CD8-positive, alpha-beta memory T cell (primary cell): ENCODE results near the gene CHST11. TPM values are rescaled to one million over a fixed set of nuclear protein-coding genes. Genes with fewer than 3 reads are reported as not detected.

Experiments
- CTCF ChIA-PET: fragments of 350-600 bp; sonication (Branson Sonifier 250); formaldehyde crosslinking; loops from one replicate; lab custom pipeline; 2021; ENCODE audit warnings: antibody characterized with exemption; lab: Charles Lee
- POLR2A ChIA-PET: fragments of 350-600 bp; sonication (Branson Sonifier 250); formaldehyde crosslinking; loops from one replicate; lab custom pipeline; 2021; ENCODE audit warnings: antibody characterized with exemption; lab: Charles Lee
- DNase-seq, 5 donors: peaks; one replicate each; pipeline versions ENCODE4 v3.0.0 to v3.0.0-alpha.2; 2020 to 2022; ENCODE audit warnings: mixed read lengths in 1 of 5
- H3K27ac ChIP-seq: one replicate; pipeline ENCODE4 v1.7.0; 2013; ENCODE audit warnings: low read depth, mild to moderate bottlenecking, low read length, moderate library complexity
- H3K27me3 ChIP-seq: 2 replicates; pipeline ENCODE4 v1.7.0; 2013; ENCODE audit warnings: low read length, mild to moderate bottlenecking; ENCODE audit not compliant: insufficient read depth, poor library complexity, severe bottlenecking
- H3K36me3 ChIP-seq: 2 replicates; pipeline ENCODE4 v1.7.0; 2013; ENCODE audit warnings: mild to moderate bottlenecking, low read length, moderate library complexity; ENCODE audit not compliant: insufficient read depth
- H3K4me1 ChIP-seq: 2 replicates; pipeline ENCODE4 v1.7.0; 2013; ENCODE audit warnings: mild to moderate bottlenecking, low read length, moderate library complexity; ENCODE audit not compliant: insufficient read depth
- H3K4me3 ChIP-seq: 2 replicates; pipeline ENCODE4 v1.7.0; 2013; ENCODE audit warnings: mild to moderate bottlenecking, low read length
- H3K9me3 ChIP-seq: 2 replicates; pipeline ENCODE4 v1.7.0; 2013; ENCODE audit warnings: mild to moderate bottlenecking, low read length
- H3K27ac Mint-ChIP-seq, 8 donors: one replicate each; pipeline ENCODE4 v1.8.0; 2020 to 2021; ENCODE audit warnings: mixed read lengths in 8 of 8, mild to moderate bottlenecking in 6 of 8, inconsistent platforms in 3 of 8, moderate library complexity in 3 of 8
- H3K27me3 Mint-ChIP-seq, 2 donors: one replicate each; pipeline ENCODE4 v1.8.0; 2020 to 2021; ENCODE audit warnings: mixed read lengths in 2 of 2, mild to moderate bottlenecking in 1 of 2, moderate library complexity in 1 of 2
- H3K36me3 Mint-ChIP-seq, 3 donors: one replicate each; pipeline ENCODE4 v1.8.0; 2020 to 2021; ENCODE audit warnings: mixed read lengths in 3 of 3, inconsistent platforms in 1 of 3, mild to moderate bottlenecking in 1 of 3
- H3K4me1 Mint-ChIP-seq, 3 donors: one replicate each; pipeline ENCODE4 v1.8.0; 2020 to 2021; ENCODE audit warnings: mixed read lengths in 3 of 3, inconsistent platforms in 1 of 3, mild to moderate bottlenecking in 1 of 3
- H3K4me3 Mint-ChIP-seq, 7 donors: one replicate each; pipeline ENCODE4 v1.8.0; 2020 to 2021; ENCODE audit warnings: mixed read lengths in 7 of 7, mild to moderate bottlenecking in 6 of 7, moderate library complexity in 4 of 7, inconsistent platforms in 2 of 7
- H3K9me3 Mint-ChIP-seq, 5 donors: one replicate each; pipeline ENCODE4 v1.8.0; 2020 to 2022; ENCODE audit warnings: mixed read lengths in 5 of 5, mild to moderate bottlenecking in 3 of 5, moderate library complexity in 2 of 5, inconsistent platforms in 1 of 5
- polyA plus RNA-seq: library from polyadenylated mRNA; unstranded; fragments of 300-500 nt; fragmentation: Illumina TruSeq; gene quantifications from one replicate; pipeline ENCODE4 v1.2.3, GENCODE V29; 2021
- total RNA-seq, 2 experiments: library from RNA; stranded (reverse); gene quantifications; one replicate each; pipeline ENCODE4 v1.2.3, GENCODE V29; 2021

The CHST11 gene
- total and polyA plus RNA-seq, 3 experiments from 2014 or later: 47.8 to 76.8 (median 51.5) TPM

DNA sequence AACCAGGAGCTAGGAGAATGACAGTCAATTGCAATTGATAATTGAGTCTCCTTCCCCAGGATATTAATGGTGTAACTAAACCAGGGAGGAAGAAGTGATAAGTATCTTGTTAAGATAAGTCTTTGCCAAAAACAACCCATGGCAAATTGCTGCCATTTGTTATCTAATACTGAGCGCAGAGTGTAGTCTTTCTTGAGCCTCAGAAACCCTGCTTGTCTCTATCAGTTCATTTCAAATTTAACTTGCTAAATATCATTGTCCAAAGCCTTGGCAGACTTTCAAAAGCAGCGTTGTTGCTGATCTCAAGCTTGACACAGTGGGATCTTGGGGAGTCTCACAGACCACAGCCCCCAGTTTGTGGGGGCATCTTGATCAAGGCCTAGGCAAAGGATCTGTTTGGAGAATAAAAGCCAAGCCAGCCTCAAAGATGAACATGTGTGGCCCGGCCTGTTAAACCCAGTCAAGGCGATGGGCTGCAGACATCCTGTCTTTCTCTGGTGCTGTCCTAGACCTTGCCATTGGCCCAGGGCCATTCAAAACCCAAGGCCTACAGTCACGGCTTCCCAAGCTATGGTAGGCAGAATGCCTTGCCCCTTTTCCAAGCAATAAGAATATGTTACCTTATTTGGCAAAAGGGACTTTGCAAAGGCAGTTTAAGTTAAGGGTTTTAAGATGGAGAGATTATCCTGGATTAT lies 164.2 kb downstream of the CHST11 start:
- ChIA-PET POLR2A (no interaction called here), CTCF (no interaction called here)
- Mint-ChIP-seq H3K9me3 (no peaks in the 10 kb centered on the region), H3K4me1 (peaks cover 58 to 92% (median 75%) of the 10 kb centered on the region in 3 donors), H3K4me3 (no peak overlapping the region), H3K27me3 (no peaks in the 10 kb centered on the region), H3K36me3 (peaks cover 0 to 23% (median 2%) of the 10 kb centered on the region in 3 donors), H3K27ac (peak overlapping the region in 6 of 8 donors; percentile 6 to 69 (median 50))
- no peak overlapping the region for H3K27ac ChIP-seq
- H3K9me3 ChIP-seq: no peaks in the 10 kb centered on the region
- H3K4me3 ChIP-seq: no peak overlapping the region
- DNase-seq: no peak
- H3K4me1 ChIP-seq: no peaks in the 10 kb centered on the region
- H3K27me3 ChIP-seq: no peaks in the 10 kb centered on the region
- no peaks in the 10 kb centered on the region for H3K36me3 ChIP-seq

- H3K27ac ChIP-seq: no peak overlapping the region
- no peak overlapping the region for H3K4me3 Mint-ChIP-seq
- DNase-seq: no peak
- H3K27me3 ChIP-seq: no peaks in the 10 kb centered on the region
- no peaks in the 10 kb centered on the region for H3K27me3 Mint-ChIP-seq
- H3K36me3 ChIP-seq: no peaks in the 10 kb centered on the region
- ChIA-PET CTCF (no interaction called here), POLR2A (interaction anchor here (0.7 kb wide), 1 partner anchor 68 kb away, joined by 3 read pairs; no protein-coding TSS in a partner anchor)
- peak overlapping the region in 2 of 8 donors; percentile 33 to 47 for H3K27ac Mint-ChIP-seq
- H3K4me1 ChIP-seq: no peaks in the 10 kb centered on the region
- no peak overlapping the region for H3K4me3 ChIP-seq
- H3K9me3 ChIP-seq: no peaks in the 10 kb centered on the region
- peaks cover 0 to 30% (median 4%) of the 10 kb centered on the region in 3 donors for H3K36me3 Mint-ChIP-seq
- H3K4me1 Mint-ChIP-seq: peaks cover 63 to 97% (median 83%) of the 10 kb centered on the region in 3 donors
- no peaks in the 10 kb centered on the region for H3K9me3 Mint-ChIP-seq
Measured at GRCh38 chr12:104622928-104623327, 166.2 kb downstream of the CHST11 start.

- no peak overlapping the region for H3K4me3 ChIP-seq
- H3K9me3 Mint-ChIP-seq: no peaks in the 10 kb centered on the region
- ChIA-PET POLR2A (no interaction called here), CTCF (interaction anchor here (2.1 kb wide), 1 partner anchor 10 kb away, joined by 5 read pairs; no protein-coding TSS in a partner anchor)
- H3K27ac ChIP-seq: no peak overlapping the region
- H3K4me3 Mint-ChIP-seq: no peak overlapping the region
- H3K36me3 ChIP-seq: no peaks in the 10 kb centered on the region
- no peaks in the 10 kb centered on the region for H3K9me3 ChIP-seq
- H3K27ac Mint-ChIP-seq: peak overlapping the region in 3 of 8 donors; percentile 0 to 63 (median 53)
- no peaks in the 10 kb centered on the region for H3K27me3 Mint-ChIP-seq
- peaks cover 66 to 100% (median 88%) of the 10 kb centered on the region in 3 donors for H3K4me1 Mint-ChIP-seq
- peaks cover 0 to 33% (median 4%) of the 10 kb centered on the region in 3 donors for H3K36me3 Mint-ChIP-seq
- H3K4me1 ChIP-seq: no peaks in the 10 kb centered on the region
- H3K27me3 ChIP-seq: no peaks in the 10 kb centered on the region
- no peak for DNase-seq
Measured at GRCh38 chr12:104623883-104624282, 167.1 kb downstream of the CHST11 start.

GRCh38 chr12:104624529-104624928 lies 167.8 kb downstream of the CHST11 start:
- Histone ChIP-seq H3K27ac (no peak overlapping the region), H3K4me3 (no peak overlapping the region), H3K4me1 (no peaks in the 10 kb centered on the region), H3K9me3 (no peaks in the 10 kb centered on the region), H3K27me3 (no peaks in the 10 kb centered on the region), H3K36me3 (no peaks in the 10 kb centered on the region)
- Mint-ChIP-seq H3K27me3 (no peaks in the 10 kb centered on the region), H3K36me3 (peaks cover 0 to 32% (median 4%) of the 10 kb centered on the region in 3 donors), H3K4me1 (peaks cover 64 to 97% (median 86%) of the 10 kb centered on the region in 3 donors), H3K27ac (peak overlapping the region in 1 of 8 donors; percentile 65), H3K9me3 (no peaks in the 10 kb centered on the region), H3K4me3 (no peak overlapping the region)
- CTCF ChIA-PET: interaction anchor here (2.1 kb wide), 1 partner anchor 10 kb away, joined by 5 read pairs; no protein-coding TSS in a partner anchor
- DNase-seq: no peak
- POLR2A ChIA-PET: no interaction called here

- no peak overlapping the region for H3K4me3 ChIP-seq
- DNase-seq: no peak
- no peaks in the 10 kb centered on the region for H3K36me3 ChIP-seq
- Mint-ChIP-seq H3K4me3 (no peak overlapping the region), H3K36me3 (peaks cover 0 to 34% (median 1%) of the 10 kb centered on the region in 3 donors), H3K9me3 (no peaks in the 10 kb centered on the region), H3K27ac (peak overlapping the region in 2 of 8 donors; percentile 67 to 71), H3K4me1 (peaks cover 67 to 94% (median 83%) of the 10 kb centered on the region in 3 donors), H3K27me3 (no peaks in the 10 kb centered on the region)
- H3K27ac ChIP-seq: no peak overlapping the region
- CTCF ChIA-PET: interaction anchor here (1.0 to 2.1 kb wide), 2 partner anchors 8 to 12 kb away, joined by 3 to 5 read pairs; no protein-coding TSS in a partner anchor
- no peaks in the 10 kb centered on the region for H3K27me3 ChIP-seq
- H3K4me1 ChIP-seq: no peaks in the 10 kb centered on the region
- POLR2A ChIA-PET: no interaction called here
- no peaks in the 10 kb centered on the region for H3K9me3 ChIP-seq
Measured at GRCh38 chr12:104626069-104626837, 169.5 kb downstream of the CHST11 start.

DNA sequence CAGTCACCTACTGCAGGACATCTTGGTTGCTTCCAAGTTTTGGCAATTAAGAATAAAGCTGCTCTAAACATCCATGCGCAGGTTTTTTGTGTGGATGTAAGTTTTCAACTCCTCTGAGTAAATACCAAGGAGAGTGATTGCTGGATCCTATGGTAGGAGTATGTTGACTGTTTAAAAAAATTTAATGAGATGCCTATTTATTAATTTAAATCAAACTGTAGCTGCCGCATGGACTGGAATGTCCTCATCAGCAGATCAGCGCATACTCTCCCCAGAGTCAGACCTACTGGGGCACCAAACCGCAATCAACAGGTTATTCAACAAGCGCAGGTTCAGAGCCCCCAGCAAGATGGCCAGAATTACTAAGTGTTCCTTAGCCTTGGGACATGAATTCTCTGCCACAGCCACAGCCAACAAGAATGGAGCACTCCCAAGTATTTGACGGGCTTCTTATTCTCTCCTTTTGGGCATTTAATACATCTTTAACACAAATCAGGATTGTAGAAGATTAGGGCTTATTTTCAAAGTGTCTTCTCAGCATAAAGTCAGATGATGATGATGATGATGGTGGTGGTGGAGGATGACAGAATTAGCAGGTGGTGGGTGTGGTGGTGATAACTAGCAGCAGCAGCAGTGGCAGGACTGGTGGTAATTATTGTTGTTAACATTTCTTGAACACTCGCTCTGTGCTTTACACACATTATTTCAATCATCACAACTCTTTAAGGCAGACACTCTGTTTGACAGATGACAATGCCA lies 170.7 kb downstream of the CHST11 start:
- H3K4me3 Mint-ChIP-seq: no peak overlapping the region
- peaks cover 0 to 31% (median 3%) of the 10 kb centered on the region in 3 donors for H3K36me3 Mint-ChIP-seq
- H3K27me3 ChIP-seq: no peaks in the 10 kb centered on the region
- CTCF ChIA-PET: no interaction called here
- no peaks in the 10 kb centered on the region for H3K27me3 Mint-ChIP-seq
- H3K9me3 ChIP-seq: no peaks in the 10 kb centered on the region
- H3K9me3 Mint-ChIP-seq: no peaks in the 10 kb centered on the region
- POLR2A ChIA-PET: no interaction called here
- no peak overlapping the region for H3K27ac ChIP-seq
- H3K36me3 ChIP-seq: no peaks in the 10 kb centered on the region
- peaks cover 71 to 94% (median 83%) of the 10 kb centered on the region in 3 donors for H3K4me1 Mint-ChIP-seq
- H3K4me1 ChIP-seq: no peaks in the 10 kb centered on the region
- H3K27ac Mint-ChIP-seq: peak overlapping the region in 4 of 8 donors; percentile 1 to 36 (median 34)
- no peak overlapping the region for H3K4me3 ChIP-seq
- DNase-seq: no peak

DNA sequence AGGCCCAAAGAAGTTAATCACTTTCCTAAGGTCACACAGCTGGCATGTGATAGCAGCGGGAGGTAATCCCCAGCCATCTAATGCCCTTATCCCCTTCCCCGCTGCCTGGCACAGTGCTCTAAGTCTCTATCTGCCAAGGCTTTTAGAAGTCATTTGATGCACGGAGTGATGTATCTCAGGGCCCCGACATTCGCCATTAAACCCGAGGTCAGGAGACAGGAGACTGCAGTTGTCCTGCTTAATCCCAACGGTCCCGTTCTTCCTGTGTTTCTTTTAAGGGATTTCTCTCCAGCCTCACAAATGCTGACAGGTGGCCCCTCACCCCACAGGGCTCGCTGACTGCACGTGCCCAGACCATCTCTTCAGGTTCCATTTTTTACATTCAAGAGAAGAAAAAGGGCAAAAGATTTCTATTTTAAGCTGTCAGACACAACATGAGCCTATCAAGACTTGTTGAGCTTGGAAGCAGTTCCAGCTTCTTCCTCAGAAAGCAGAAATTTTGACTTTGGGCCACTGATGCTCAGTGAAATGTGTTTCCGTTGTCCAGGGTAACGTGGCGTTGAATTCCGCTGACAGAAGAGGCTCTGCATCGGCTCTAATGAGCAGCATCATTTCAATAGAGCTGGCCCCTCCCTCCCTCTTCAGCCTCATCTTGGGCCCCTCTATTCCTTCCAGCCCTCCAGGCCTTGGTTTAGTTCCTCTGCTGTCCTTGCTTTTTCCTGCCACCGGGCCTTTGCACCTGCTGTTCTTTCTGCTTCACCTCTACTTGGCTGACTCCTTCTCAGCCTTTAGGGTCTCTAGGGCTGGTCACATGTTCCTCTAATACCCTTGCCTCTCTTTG lies 171.5 kb downstream of the CHST11 start:
- Mint-ChIP-seq H3K4me1 (peaks cover 70 to 93% (median 82%) of the 10 kb centered on the region in 3 donors), H3K36me3 (peaks cover 0 to 29% (median 5%) of the 10 kb centered on the region in 3 donors), H3K9me3 (no peaks in the 10 kb centered on the region), H3K4me3 (no peak overlapping the region), H3K27ac (peak overlapping the region in 3 of 8 donors; percentile 35 to 59 (median 50)), H3K27me3 (no peaks in the 10 kb centered on the region)
- no peaks in the 10 kb centered on the region for H3K27me3 ChIP-seq
- no peak overlapping the region for H3K27ac ChIP-seq
- no peaks in the 10 kb centered on the region for H3K36me3 ChIP-seq
- POLR2A ChIA-PET: no interaction called here
- no peak for DNase-seq
- no peaks in the 10 kb centered on the region for H3K9me3 ChIP-seq
- H3K4me3 ChIP-seq: no peak overlapping the region
- no peaks in the 10 kb centered on the region for H3K4me1 ChIP-seq
- CTCF ChIA-PET: interaction anchor here (1.0 kb wide), 1 partner anchor 171 kb away, joined by 3 read pairs; the partner anchor contains the start of gene CHST11
